H1 (cell line): ENCODE results near the gene ARPC4. TPM values are rescaled to one million over a fixed set of nuclear protein-coding genes. Genes with fewer than 3 reads are reported as not detected.

Experiments
- CTCF ChIA-PET: fragments of 300-600 bp; sonication (Branson Sonifier 250); formaldehyde crosslinking; loops from one replicate; lab custom pipeline; 2021; ENCODE audit not compliant: partially characterized antibody; lab: Charles Lee
- POLR2A ChIA-PET: fragments of 300-600 bp; sonication (Branson Sonifier 250); formaldehyde crosslinking; loops from one replicate; lab custom pipeline; 2021; ENCODE audit warnings: inconsistent platforms; ENCODE audit not compliant: partially characterized antibody; lab: Charles Lee
- DNase-seq, 2 experiments: peaks; one replicate each; pipeline versions ENCODE4 v3.0.0 to v3.0.0-alpha.2; 2010 to 2022; ENCODE audit warnings: low spot score in 2 of 2, low read depth in 1 of 2, mixed read lengths in 1 of 2
- FAIRE-seq: peaks from 2 replicates; lab custom pipeline; 2011; peaks lifted over from hg19 to GRCh38; lab: Jason Lieb, UNC
- H2AFZ ChIP-seq: 2 replicates; pipeline ENCODE4 v1.8.1; 2012; ENCODE audit warnings: low read length, inconsistent platforms
- H2AK5ac ChIP-seq: 2 replicates; pipeline ENCODE4 v1.6.1; 2013; ENCODE audit warnings: low read depth, low read length
- H2BK120ac ChIP-seq: replicated peaks from 2 replicates; pipeline ENCODE3; 2013; ENCODE audit warnings: low read depth, low read length, inconsistent platforms
- H2BK12ac ChIP-seq: 2 replicates; pipeline ENCODE4 v1.6.1; 2013; ENCODE audit warnings: low read depth, low read length
- H2BK15ac ChIP-seq: 2 replicates; pipeline ENCODE4 v1.6.1; 2013; ENCODE audit warnings: low read length
- H2BK20ac ChIP-seq: 2 replicates; pipeline ENCODE4 v1.6.1; 2013; ENCODE audit warnings: low read length
- H2BK5ac ChIP-seq: 2 replicates; pipeline ENCODE4 v1.6.1; 2013; ENCODE audit warnings: low read depth, low read length
- H3K14ac ChIP-seq: 2 replicates; pipeline ENCODE4 v1.6.1; 2013; ENCODE audit warnings: inconsistent platforms; ENCODE audit not compliant: insufficient read length
- H3K18ac ChIP-seq: 2 replicates; pipeline ENCODE4 v1.6.1; 2013; ENCODE audit warnings: low read length; ENCODE audit errors: extremely low read depth
- H3K23ac ChIP-seq: 2 replicates; pipeline ENCODE4 v1.6.1; 2013; ENCODE audit warnings: inconsistent platforms; ENCODE audit not compliant: insufficient read length
- H3K23me2 ChIP-seq: 2 replicates; pipeline ENCODE4 v1.6.1; 2013; ENCODE audit warnings: low read depth, low read length
- H3K27ac ChIP-seq: 2 replicates; pipeline ENCODE4 v1.6.1; 2011; ENCODE audit warnings: low read depth, low read length, inconsistent platforms
- H3K27me3 ChIP-seq, 4 experiments: replicated peaks in 1 of 4; 1 replicate in 1 of 4; 2 replicates in 3 of 4; pipeline versions ENCODE4 v1.6.1 to v1.8.1; 2011 to 2013; ENCODE audit warnings: low read length in 3 of 4, mild to moderate bottlenecking in 3 of 4, inconsistent platforms in 2 of 4, mixed read lengths in 2 of 4, moderate library complexity in 1 of 4; ENCODE audit not compliant: control insufficient read depth in 3 of 4, insufficient read depth in 3 of 4; ENCODE audit errors: extremely low read depth in 1 of 4
- H3K36me3 ChIP-seq, 4 experiments: 2 replicates each; pipeline versions ENCODE4 v1.6.1 to v1.8.1; 2011 to 2013; ENCODE audit warnings: mild to moderate bottlenecking in 4 of 4, low read length in 3 of 4, moderate library complexity in 2 of 4, control low read depth in 1 of 4, inconsistent platforms in 1 of 4; ENCODE audit not compliant: insufficient read depth in 4 of 4, control insufficient read depth in 2 of 4
- H3K4ac ChIP-seq: replicated peaks from 2 replicates; pipeline ENCODE3; 2013; ENCODE audit warnings: low read length, low read depth, mixed read lengths, inconsistent platforms; ENCODE audit not compliant: insufficient read length
- H3K4me1 ChIP-seq, 4 experiments: replicated peaks in 1 of 4; 1 replicate in 1 of 4; 2 replicates in 3 of 4; pipeline versions ENCODE4 v1.6.1 to v1.8.1; 2011 to 2013; ENCODE audit warnings: low read length in 3 of 4, inconsistent platforms in 2 of 4, mixed read lengths in 1 of 4; ENCODE audit not compliant: insufficient read depth in 4 of 4, control insufficient read depth in 3 of 4
- H3K4me2 ChIP-seq, 2 experiments: 2 replicates each; pipeline versions ENCODE4 v1.6.1 to v1.8.1; 2011 to 2013; ENCODE audit warnings: low read depth in 2 of 2, low read length in 2 of 2, control low read depth in 1 of 2, inconsistent platforms in 1 of 2, mild to moderate bottlenecking in 1 of 2; ENCODE audit not compliant: insufficient read depth in 1 of 2
- H3K4me3 ChIP-seq, 4 experiments: fragments of 200-600, 300-600 bp in 1 of 4; sonication (generic), shearing (Covaris generic), sonication (Bioruptor Twin) in 1 of 4; 2 replicates each; pipeline versions ENCODE4 v1.5.1 to v1.8.1; 2011 to 2016; ENCODE audit warnings: low read length in 4 of 4, low read depth in 3 of 4, control low read depth in 2 of 4, inconsistent platforms in 2 of 4, mild to moderate bottlenecking in 2 of 4, mixed read lengths in 1 of 4, moderate library complexity in 1 of 4; ENCODE audit not compliant: insufficient read depth in 2 of 4; ENCODE audit errors: extremely low read depth in 1 of 4
- H3K56ac ChIP-seq: replicated peaks from 2 replicates; pipeline ENCODE3; 2013; ENCODE audit warnings: low read depth, mild to moderate bottlenecking, mixed read lengths, low read length, inconsistent platforms; ENCODE audit not compliant: insufficient read length
- H3K79me1 ChIP-seq: 2 replicates; pipeline ENCODE4 v1.6.1; 2013; ENCODE audit warnings: low read depth, low read length, control low read depth
- H3K79me2 ChIP-seq, 2 experiments: 2 replicates each; pipeline versions ENCODE4 v1.6.1 to v1.8.1; 2012 to 2013; ENCODE audit warnings: low read length in 2 of 2, mild to moderate bottlenecking in 2 of 2, inconsistent platforms in 1 of 2; ENCODE audit not compliant: insufficient read depth in 2 of 2, control insufficient read depth in 1 of 2
- H3K9ac ChIP-seq, 4 experiments: replicated peaks in 1 of 4; 1 replicate in 1 of 4; 2 replicates in 3 of 4; pipeline versions ENCODE4 v1.6.1 to v1.8.1; 2011 to 2013; ENCODE audit warnings: low read depth in 3 of 4, low read length in 3 of 4, control low read depth in 2 of 4, mild to moderate bottlenecking in 2 of 4, moderate library complexity in 2 of 4, inconsistent platforms in 1 of 4; ENCODE audit errors: extremely low read depth in 1 of 4
- H3K9me3 ChIP-seq, 2 experiments: 2 replicates each; pipeline versions ENCODE4 v1.6.1 to v1.8.1; 2012 to 2013; ENCODE audit warnings: mild to moderate bottlenecking in 2 of 2, moderate library complexity in 2 of 2, control low read depth in 1 of 2, inconsistent platforms in 1 of 2, low read depth in 1 of 2, low read length in 1 of 2, mixed read lengths in 1 of 2; ENCODE audit not compliant: insufficient read depth in 2 of 2
- H4K20me1 ChIP-seq, 2 experiments: replicated peaks in 1 of 2; 2 replicates each; pipeline versions ENCODE3 to v1.8.1; 2011 to 2013; ENCODE audit warnings: inconsistent platforms in 2 of 2, low read length in 2 of 2, mild to moderate bottlenecking in 1 of 2; ENCODE audit not compliant: insufficient read depth in 2 of 2, control insufficient read depth in 1 of 2
- H4K5ac ChIP-seq: 2 replicates; pipeline ENCODE4 v1.6.1; 2013; ENCODE audit warnings: low read length, low read depth, mixed read lengths, inconsistent platforms; ENCODE audit not compliant: insufficient read length
- H4K8ac ChIP-seq: 2 replicates; pipeline ENCODE4 v1.8.0; 2013; ENCODE audit warnings: mild to moderate bottlenecking, moderate library complexity, low read length, inconsistent platforms; ENCODE audit not compliant: insufficient read depth; ENCODE audit errors: extremely low read depth
- H4K91ac ChIP-seq: replicated peaks from 2 replicates; pipeline ENCODE3; 2013; ENCODE audit warnings: low read length, mixed read lengths, inconsistent platforms; ENCODE audit not compliant: insufficient read length
- ASH2L ChIP-seq: fragments of 200-600, 300-600 bp; sonication (generic); IDR thresholded peaks from one replicate; pipeline ENCODE4 v1.7.1; 2017; ENCODE audit warnings: low read length
- CREB1 ChIP-seq: IDR thresholded peaks from 2 replicates; pipeline ENCODE4 v1.6.1; 2012; ENCODE audit warnings: inconsistent platforms
- EGR1 ChIP-seq: IDR thresholded peaks from 2 replicates; pipeline ENCODE4 v1.6.1; 2011; ENCODE audit warnings: low read depth, low read length, borderline replicate concordance
- EP300 ChIP-seq, 2 experiments: IDR thresholded peaks; 1 replicate in 1 of 2; 2 replicates in 1 of 2; pipeline ENCODE4 v1.6.1; 2011 to 2012; ENCODE audit warnings: low read depth in 2 of 2, low read length in 2 of 2, mild to moderate bottlenecking in 2 of 2, borderline replicate concordance in 1 of 2, inconsistent platforms in 1 of 2, moderate library complexity in 1 of 2
- GABPA ChIP-seq: IDR thresholded peaks from 2 replicates; pipeline ENCODE4 v1.6.1; 2011; ENCODE audit warnings: mild to moderate bottlenecking, low read length, moderate library complexity, borderline replicate concordance; ENCODE audit not compliant: insufficient read depth
- NANOG ChIP-seq: IDR thresholded peaks from 2 replicates; pipeline ENCODE4 v1.6.1; 2011; ENCODE audit warnings: low read length, low read depth, mild to moderate bottlenecking, inconsistent platforms; ENCODE audit not compliant: insufficient read depth, poor library complexity, severe bottlenecking
- POLR2AphosphoS5 ChIP-seq: IDR thresholded peaks from 2 replicates; pipeline ENCODE4 v1.6.1; 2011; ENCODE audit warnings: low read depth, low read length
- POU5F1 ChIP-seq: IDR thresholded peaks from 2 replicates; pipeline ENCODE4 v1.6.1; 2011; ENCODE audit warnings: low read depth, mild to moderate bottlenecking, low read length, moderate library complexity
- SIRT6 ChIP-seq: IDR thresholded peaks from one replicate; pipeline ENCODE4 v1.7.1; 2012; ENCODE audit warnings: low read length, inconsistent platforms
- SP4 ChIP-seq: IDR thresholded peaks from 2 replicates; pipeline ENCODE4 v1.6.1; 2012; ENCODE audit warnings: low read length, inconsistent platforms
- SRF ChIP-seq: IDR thresholded peaks from 2 replicates; pipeline ENCODE4 v1.6.1; 2011; ENCODE audit warnings: mild to moderate bottlenecking, low read depth, low read length, moderate library complexity
- TBP ChIP-seq: IDR thresholded peaks from 2 replicates; pipeline ENCODE4 v1.6.1; 2011; ENCODE audit warnings: low read depth, low read length, improper control_type of control experiment
- TEAD4 ChIP-seq: IDR thresholded peaks from 2 replicates; pipeline ENCODE4 v1.6.1; 2012; ENCODE audit warnings: low read depth, low read length, inconsistent platforms, mixed read lengths
- WGBS, 2 experiments: shearing (Covaris generic) in 1 of 2; methylation state at CpG; one replicate each; pipeline versions ENCODE4 v1.1.6 to v1.1.7; 2013 to 2015; ENCODE audit warnings: low lambda C conversion rate in 2 of 2, mixed read lengths in 2 of 2, inconsistent platforms in 1 of 2, low coverage in 1 of 2, missing lambda C conversion rate in 1 of 2; ENCODE audit not compliant: insufficient replicate concordance in 2 of 2, insufficient coverage in 1 of 2, insufficient read length in 1 of 2; ENCODE audit errors: extremely low coverage in 1 of 2, missing lambda C conversion rate in 1 of 2; 5-methylcytosine and 5-hydroxymethylcytosine counted together
- polyA plus RNA-seq, 7 experiments: library from polyadenylated mRNA; depleted of rRNA in 3 of 7; stranded (reverse) in 5 of 7; unstranded in 2 of 7; fragments of >200 nt in 5 of 7; fragments of 200-250 nt in 2 of 7; gene quantifications; 1 replicate in 5 of 7; 2 replicates in 1 of 7; 4 replicates in 1 of 7; pipeline versions ENCODE4 v1.2.1 to v1.2.3, GENCODE V29; 2011 to 2013; ENCODE audit warnings: missing spikeins in 2 of 7, mixed read lengths in 2 of 7
- total RNA-seq: library from RNA; stranded (reverse); fragmentation: NEBNext Ultra II Directional; extraction: Animal tissue kit (Norgen Biotek cat#: 25700); gene quantifications from 2 replicates; pipeline ENCODE4 v1.2.1, GENCODE V29; 2021
- TF ChIP-seq, protein P1 (sequence below): IDR thresholded peaks from 2 replicates; pipeline ENCODE4 v1.6.1; 2012; ENCODE audit warnings: inconsistent platforms

Gene ARPC4
- total and polyA plus RNA-seq, 2 of the 8 experiments (the other 6 are each of a cell fraction or from before 2014, with no cell fraction given), result 138 to 154 TPM

DNA sequence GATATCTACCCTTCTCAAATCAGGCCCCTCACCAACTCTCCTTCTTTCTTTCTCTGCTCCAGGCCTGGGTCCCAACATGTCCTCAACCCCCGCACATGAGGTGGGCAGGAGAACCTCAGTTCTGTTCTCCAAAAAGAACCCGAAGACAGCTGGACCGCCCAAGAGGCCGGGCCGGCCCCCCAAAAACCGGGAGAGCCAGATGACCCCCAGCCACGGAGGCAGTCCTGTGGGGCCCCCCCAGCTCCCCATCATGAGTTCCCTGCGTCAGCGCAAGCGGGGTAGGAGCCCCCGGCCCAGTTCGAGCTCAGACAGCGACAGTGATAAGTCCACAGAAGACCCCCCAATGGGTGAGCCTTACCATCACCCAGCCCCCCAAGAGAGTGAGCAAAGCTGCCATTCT lies 48.7 kb upstream of the ARPC4 start:
- Histone ChIP-seq H2BK5ac (no peak overlapping the region), H2BK12ac (no peak overlapping the region), H3K79me2 (no peaks in the 10 kb centered on the region), H2AFZ (no peak overlapping the region), H3K23ac (no peak overlapping the region), H3K9me3 (no peaks in the 10 kb centered on the region), H3K4me1 (peaks cover 0 to 2% (median 1%) of the 10 kb centered on the region in 4 experiments; a peak in 3 of 7 replicates), H3K14ac (no peak overlapping the region), H2BK20ac (no peak overlapping the region), H3K27me3 (0 out of 7 replicates have a peak, but pooled peaks cover 0 to 2% (median 0%) of the 10 kb centered on the region in 4 experiments), H3K18ac (no peak overlapping the region), H2BK15ac (no peak overlapping the region), H4K91ac (no peak overlapping the region), H4K5ac (no peak overlapping the region), H3K4ac (no peak overlapping the region), H3K27ac (no peak overlapping the region), H4K8ac (no peak overlapping the region), H3K9ac (no peak overlapping the region), H3K23me2 (peaks cover under 1% of the 10 kb centered on the region; the same call in 1 of the 2 replicates), H3K79me1 (peaks cover 5% of the 10 kb centered on the region; the same call in 1 of the 2 replicates), H4K20me1 (peaks cover 2 to 9% of the 10 kb centered on the region in 2 experiments), H3K36me3 (peaks cover 60 to 94% (median 84%) of the 10 kb centered on the region in 4 experiments), H3K4me2 (no peak overlapping the region), H3K4me3 (no peak overlapping the region), H2AK5ac (no peak overlapping the region), H3K56ac (no peak overlapping the region), H2BK120ac (no peak overlapping the region)
- no peak for DNase-seq
- CTCF ChIA-PET, result interaction anchor here (1.2 to 2.4 kb wide), 4 partner anchors 11 to 241 kb away, joined by 3 to 11 read pairs (median 8); no protein-coding TSS in a partner anchor
- 96% methylated on average over 8 of the region's 13 CpGs; no CpG with 5 or more reads in 1 of the 2 experiments for WGBS, 2 experiments
- no peak for FAIRE-seq
- POLR2A ChIA-PET, result interaction anchor here (0.8 to 6.7 kb wide), 5 partner anchors 8 to 99 kb away, joined by 3 to 56 read pairs (median 3); partner anchors contain the start of gene BRPF1
- no peak for TF ChIP-seq EGR1
- no peak for TF ChIP-seq SIRT6
- TF ChIP-seq, protein P1, sequence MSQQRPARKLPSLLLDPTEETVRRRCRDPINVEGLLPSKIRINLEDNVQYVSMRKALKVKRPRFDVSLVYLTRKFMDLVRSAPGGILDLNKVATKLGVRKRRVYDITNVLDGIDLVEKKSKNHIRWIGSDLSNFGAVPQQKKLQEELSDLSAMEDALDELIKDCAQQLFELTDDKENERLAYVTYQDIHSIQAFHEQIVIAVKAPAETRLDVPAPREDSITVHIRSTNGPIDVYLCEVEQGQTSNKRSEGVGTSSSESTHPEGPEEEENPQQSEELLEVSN, result no peak
- TF ChIP-seq EP300 (IDR thresholded peaks at IDR 0.05; ENCODE audit: borderline replicate concordance in 1 of 2, low read depth in 2 of 2, low read length in 2 of 2), result no peak
- no peak for TF ChIP-seq POU5F1
- TF ChIP-seq TEAD4, result no peak
- TF ChIP-seq SRF, result no peak
- TF ChIP-seq SP4, result no peak
- TF ChIP-seq CREB1, result no peak
- TF ChIP-seq TBP, result no peak
- no peak for TF ChIP-seq NANOG
- TF ChIP-seq POLR2AphosphoS5, result no peak
- TF ChIP-seq ASH2L, result no peak
- no peak for TF ChIP-seq GABPA
